T-helper 9 cell (primary cell): ENCODE data around the gene PATZ1.
A peak's percentile ranks its signal among the peaks of the same experiment; 100 is the strongest.

Experiments
- DNase-seq: peaks from one replicate; pipeline ENCODE4 v3.0.0-alpha.2; 2020

PATZ1 gene

DNA sequence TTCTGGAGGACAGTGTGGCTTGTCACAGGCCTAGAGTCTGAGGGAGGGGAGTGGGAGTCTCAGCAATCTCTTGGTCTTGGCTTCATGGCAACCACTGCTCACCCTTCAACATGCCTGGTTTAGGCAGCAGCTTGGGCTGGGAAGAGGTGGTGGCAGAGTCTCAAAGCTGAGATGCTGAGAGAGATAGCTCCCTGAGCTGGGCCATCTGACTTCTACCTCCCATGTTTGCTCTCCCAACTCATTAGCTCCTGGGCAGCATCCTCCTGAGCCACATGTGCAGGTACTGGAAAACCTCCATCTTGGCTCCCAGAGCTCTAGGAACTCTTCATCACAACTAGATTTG, 66.8 kb downstream of the PATZ1 start:
- DNase-seq, result no peak

DNA sequence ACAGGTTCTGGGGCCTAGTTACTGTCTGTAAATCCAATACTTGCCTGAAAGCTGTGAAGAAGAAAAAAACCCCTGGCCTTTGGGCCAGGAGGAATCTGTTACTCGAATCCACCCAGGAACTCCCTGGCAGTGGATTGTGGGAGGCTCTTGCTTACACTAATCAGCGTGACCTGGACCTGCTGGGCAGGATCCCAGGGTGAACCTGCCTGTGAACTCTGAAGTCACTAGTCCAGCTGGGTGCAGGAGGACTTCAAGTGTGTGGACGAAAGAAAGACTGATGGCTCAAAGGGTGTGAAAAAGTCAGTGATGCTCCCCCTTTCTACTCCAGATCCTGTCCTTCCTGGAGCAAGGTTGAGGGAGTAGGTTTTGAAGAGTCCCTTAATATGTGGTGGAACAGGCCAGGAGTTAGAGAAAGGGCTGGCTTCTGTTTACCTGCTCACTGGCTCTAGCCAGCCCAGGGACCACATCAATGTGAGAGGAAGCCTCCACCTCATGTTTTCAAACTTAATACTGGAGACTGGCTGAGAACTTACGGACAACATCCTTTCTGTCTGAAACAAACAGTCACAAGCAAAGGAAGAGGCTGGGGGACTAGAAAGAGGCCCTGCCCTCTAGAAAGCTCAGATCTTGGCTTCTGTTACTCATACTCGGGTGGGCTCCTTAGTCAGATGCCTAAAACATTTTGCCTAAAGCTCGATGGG, 67.4 kb downstream of the PATZ1 start:
- DNase-seq, result peak; percentile 29

DNA sequence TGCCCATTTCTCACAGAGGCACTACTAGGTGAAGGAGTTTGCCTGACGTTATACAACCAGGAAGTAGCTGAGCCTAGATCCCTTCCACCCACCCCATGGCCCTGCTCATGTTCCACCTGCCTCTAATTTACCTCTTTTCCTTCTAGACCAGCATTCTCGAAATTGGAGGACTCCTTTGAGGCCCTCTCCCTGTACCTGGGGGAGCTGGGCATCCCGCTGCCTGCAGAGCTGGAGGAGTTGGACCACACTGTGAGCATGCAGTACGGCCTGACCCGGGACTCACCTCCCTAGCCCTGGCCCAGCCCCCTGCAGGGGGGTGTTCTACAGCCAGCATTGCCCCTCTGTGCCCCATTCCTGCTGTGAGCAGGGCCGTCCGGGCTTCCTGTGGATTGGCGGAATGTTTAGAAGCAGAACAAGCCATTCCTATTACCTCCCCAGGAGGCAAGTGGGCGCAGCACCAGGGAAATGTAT, 68.0 kb downstream of the PATZ1 start:
- no peak for DNase-seq

DNA sequence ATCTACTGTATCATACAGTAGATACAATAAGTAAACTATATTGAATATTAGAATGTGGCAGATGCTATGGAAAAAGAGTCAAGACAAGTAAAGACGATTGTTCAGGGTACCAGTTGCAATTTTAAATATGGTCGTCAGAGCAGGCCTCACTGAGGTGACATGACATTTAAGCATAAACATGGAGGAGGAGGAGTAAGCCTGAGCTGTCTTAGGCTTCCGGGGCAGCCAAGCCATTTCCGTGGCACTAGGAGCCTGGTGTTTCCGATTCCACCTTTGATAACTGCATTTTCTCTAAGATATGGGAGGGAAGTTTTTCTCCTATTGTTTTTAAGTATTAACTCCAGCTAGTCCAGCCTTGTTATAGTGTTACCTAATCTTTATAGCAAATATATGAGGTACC, 68.4 kb downstream of the PATZ1 start:
- DNase-seq, result no peak

DNA sequence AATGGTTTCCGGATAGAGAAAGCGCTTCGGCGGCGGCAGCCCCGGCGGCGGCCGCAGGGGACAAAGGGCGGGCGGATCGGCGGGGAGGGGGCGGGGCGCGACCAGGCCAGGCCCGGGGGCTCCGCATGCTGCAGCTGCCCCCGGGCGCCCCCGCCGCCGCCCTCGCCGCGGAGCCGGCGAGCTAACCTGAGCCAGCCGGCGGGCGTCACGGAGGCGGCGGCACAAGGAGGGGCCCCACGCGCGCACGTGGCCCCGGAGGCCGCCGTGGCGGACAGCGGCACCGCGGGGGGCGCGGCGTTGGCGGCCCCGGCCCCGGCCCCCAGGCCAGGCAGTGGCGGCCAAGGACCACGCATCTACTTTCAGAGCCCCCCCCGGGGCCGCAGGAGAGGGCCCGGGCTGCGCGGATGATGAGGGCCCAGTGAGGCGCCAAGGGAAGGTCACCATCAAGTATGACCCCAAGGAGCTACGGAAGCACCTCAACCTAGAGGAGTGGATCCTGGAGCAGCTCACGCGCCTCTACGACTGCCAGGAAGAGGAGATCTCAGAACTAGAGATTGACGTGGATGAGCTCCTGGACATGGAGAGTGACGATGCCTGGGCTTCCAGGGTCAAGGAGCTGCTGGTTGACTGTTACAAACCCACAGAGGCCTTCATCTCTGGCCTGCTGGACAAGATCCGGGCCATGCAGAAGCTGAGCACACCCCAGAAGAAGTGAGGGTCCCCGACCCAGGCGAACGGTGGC, 69.5 kb downstream of the PATZ1 start:
- no peak for DNase-seq
